ENCODE results near the gene PTPRU. TPM values are rescaled to one million over a fixed set of nuclear protein-coding genes. Genes with fewer than 3 reads are reported as not detected.

The PTPRU gene
- total and polyA plus RNA-seq, 4 donors: 1.6 to 15.1 (median 6.0) TPM

- Histone ChIP-seq H3K4me3 (ENCODE audit: low read depth in 1 of 3, low read length in 3 of 3) (no peak overlapping the region), H3K4me1 (ENCODE audit: control insufficient read depth in 4 of 4, insufficient read depth in 4 of 4, low read length in 3 of 4) (peaks cover 4 to 7% (median 6%) of the 10 kb centered on the region in 4 donors), H3K36me3 (ENCODE audit: control insufficient read depth in 4 of 4, insufficient read depth in 3 of 4, low read depth in 1 of 4, low read length in 3 of 4) (peaks cover 0 to 18% (median 3%) of the 10 kb centered on the region in 4 donors), H3K9me3 (ENCODE audit: control insufficient read depth in 4 of 4, low read length in 3 of 4) (no peaks in the 10 kb centered on the region), H3K27me3 (ENCODE audit: control insufficient read depth in 4 of 4, insufficient read depth in 4 of 4, low read length in 3 of 4) (no peaks in the 10 kb centered on the region), H3K27ac (ENCODE audit: low read depth in 1 of 2, low read length in 2 of 2) (no peak overlapping the region), H3K9ac (ENCODE audit: low read depth in 1 of 2, low read length in 2 of 2) (no peak overlapping the region)
- WGBS: 92% methylated on average over 6 of the region's 6 CpGs
- TF ChIP-seq NR2F2 (IDR thresholded peaks at IDR 0.05) (no peak), RAD21 (IDR thresholded peaks at IDR 0.05) (no peak), YY1 (IDR thresholded peaks at IDR 0.05) (no peak), FOXA1 (IDR thresholded peaks at IDR 0.05) (no peak), FOXA2 (IDR thresholded peaks at IDR 0.05) (no peak)
- TF ChIP-seq, protein P1, sequence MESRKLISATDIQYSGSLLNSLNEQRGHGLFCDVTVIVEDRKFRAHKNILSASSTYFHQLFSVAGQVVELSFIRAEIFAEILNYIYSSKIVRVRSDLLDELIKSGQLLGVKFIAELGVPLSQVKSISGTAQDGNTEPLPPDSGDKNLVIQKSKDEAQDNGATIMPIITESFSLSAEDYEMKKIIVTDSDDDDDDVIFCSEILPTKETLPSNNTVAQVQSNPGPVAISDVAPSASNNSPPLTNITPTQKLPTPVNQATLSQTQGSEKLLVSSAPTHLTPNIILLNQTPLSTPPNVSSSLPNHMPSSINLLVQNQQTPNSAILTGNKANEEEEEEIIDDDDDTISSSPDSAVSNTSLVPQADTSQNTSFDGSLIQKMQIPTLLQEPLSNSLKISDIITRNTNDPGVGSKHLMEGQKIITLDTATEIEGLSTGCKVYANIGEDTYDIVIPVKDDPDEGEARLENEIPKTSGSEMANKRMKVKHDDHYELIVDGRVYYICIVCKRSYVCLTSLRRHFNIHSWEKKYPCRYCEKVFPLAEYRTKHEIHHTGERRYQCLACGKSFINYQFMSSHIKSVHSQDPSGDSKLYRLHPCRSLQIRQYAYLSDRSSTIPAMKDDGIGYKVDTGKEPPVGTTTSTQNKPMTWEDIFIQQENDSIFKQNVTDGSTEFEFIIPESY (IDR thresholded peaks at IDR 0.05): no peak
- no peak for DNase-seq (ENCODE audit: low spot score)
These were observed 72.8 kb downstream of the PTPRU start for GRCh38 chr1:29309075-29309474.

GRCh38 chr1:29309621-29310020 lies 73.3 kb downstream of the PTPRU start:
- no peaks in the 10 kb centered on the region for H3K27me3 ChIP-seq (ENCODE audit: control insufficient read depth in 4 of 4, insufficient read depth in 4 of 4, low read length in 3 of 4)

GRCh38 chr1:29310616-29311180 lies 74.4 kb downstream of the PTPRU start:
- Histone ChIP-seq H3K36me3 (ENCODE audit: control insufficient read depth in 4 of 4, insufficient read depth in 3 of 4, low read depth in 1 of 4, low read length in 3 of 4) (peaks cover 0 to 30% (median 4%) of the 10 kb centered on the region in 4 donors), H3K9me3 (ENCODE audit: control insufficient read depth in 4 of 4, low read length in 3 of 4) (no peaks in the 10 kb centered on the region), H3K4me1 (ENCODE audit: control insufficient read depth in 4 of 4, insufficient read depth in 4 of 4, low read length in 3 of 4) (no peaks in the 10 kb centered on the region), H3K27ac (ENCODE audit: low read depth in 1 of 2, low read length in 2 of 2) (no peak overlapping the region), H3K27me3 (ENCODE audit: control insufficient read depth in 4 of 4, insufficient read depth in 4 of 4, low read length in 3 of 4) (no peaks in the 10 kb centered on the region), H3K4me3 (ENCODE audit: low read depth in 1 of 3, low read length in 3 of 3) (no peak overlapping the region), H3K9ac (ENCODE audit: low read depth in 1 of 2, low read length in 2 of 2) (no peak overlapping the region)
- 93% methylated on average over 9 of the region's 9 CpGs for WGBS
- no peak for DNase-seq (ENCODE audit: low spot score)
- TF ChIP-seq, protein P2, sequence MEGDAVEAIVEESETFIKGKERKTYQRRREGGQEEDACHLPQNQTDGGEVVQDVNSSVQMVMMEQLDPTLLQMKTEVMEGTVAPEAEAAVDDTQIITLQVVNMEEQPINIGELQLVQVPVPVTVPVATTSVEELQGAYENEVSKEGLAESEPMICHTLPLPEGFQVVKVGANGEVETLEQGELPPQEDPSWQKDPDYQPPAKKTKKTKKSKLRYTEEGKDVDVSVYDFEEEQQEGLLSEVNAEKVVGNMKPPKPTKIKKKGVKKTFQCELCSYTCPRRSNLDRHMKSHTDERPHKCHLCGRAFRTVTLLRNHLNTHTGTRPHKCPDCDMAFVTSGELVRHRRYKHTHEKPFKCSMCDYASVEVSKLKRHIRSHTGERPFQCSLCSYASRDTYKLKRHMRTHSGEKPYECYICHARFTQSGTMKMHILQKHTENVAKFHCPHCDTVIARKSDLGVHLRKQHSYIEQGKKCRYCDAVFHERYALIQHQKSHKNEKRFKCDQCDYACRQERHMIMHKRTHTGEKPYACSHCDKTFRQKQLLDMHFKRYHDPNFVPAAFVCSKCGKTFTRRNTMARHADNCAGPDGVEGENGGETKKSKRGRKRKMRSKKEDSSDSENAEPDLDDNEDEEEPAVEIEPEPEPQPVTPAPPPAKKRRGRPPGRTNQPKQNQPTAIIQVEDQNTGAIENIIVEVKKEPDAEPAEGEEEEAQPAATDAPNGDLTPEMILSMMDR (IDR thresholded peaks at IDR 0.05; ENCODE audit: low read depth, low read length, missing input control): no peak
- TF ChIP-seq, protein P3, sequence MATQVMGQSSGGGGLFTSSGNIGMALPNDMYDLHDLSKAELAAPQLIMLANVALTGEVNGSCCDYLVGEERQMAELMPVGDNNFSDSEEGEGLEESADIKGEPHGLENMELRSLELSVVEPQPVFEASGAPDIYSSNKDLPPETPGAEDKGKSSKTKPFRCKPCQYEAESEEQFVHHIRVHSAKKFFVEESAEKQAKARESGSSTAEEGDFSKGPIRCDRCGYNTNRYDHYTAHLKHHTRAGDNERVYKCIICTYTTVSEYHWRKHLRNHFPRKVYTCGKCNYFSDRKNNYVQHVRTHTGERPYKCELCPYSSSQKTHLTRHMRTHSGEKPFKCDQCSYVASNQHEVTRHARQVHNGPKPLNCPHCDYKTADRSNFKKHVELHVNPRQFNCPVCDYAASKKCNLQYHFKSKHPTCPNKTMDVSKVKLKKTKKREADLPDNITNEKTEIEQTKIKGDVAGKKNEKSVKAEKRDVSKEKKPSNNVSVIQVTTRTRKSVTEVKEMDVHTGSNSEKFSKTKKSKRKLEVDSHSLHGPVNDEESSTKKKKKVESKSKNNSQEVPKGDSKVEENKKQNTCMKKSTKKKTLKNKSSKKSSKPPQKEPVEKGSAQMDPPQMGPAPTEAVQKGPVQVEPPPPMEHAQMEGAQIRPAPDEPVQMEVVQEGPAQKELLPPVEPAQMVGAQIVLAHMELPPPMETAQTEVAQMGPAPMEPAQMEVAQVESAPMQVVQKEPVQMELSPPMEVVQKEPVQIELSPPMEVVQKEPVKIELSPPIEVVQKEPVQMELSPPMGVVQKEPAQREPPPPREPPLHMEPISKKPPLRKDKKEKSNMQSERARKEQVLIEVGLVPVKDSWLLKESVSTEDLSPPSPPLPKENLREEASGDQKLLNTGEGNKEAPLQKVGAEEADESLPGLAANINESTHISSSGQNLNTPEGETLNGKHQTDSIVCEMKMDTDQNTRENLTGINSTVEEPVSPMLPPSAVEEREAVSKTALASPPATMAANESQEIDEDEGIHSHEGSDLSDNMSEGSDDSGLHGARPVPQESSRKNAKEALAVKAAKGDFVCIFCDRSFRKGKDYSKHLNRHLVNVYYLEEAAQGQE (IDR thresholded peaks at IDR 0.05): no peak
- TF ChIP-seq, protein P4, sequence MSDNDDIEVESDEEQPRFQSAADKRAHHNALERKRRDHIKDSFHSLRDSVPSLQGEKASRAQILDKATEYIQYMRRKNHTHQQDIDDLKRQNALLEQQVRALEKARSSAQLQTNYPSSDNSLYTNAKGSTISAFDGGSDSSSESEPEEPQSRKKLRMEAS (IDR thresholded peaks at IDR 0.05): no peak
- no peak for TF ChIP-seq HNF4A (conservative IDR thresholded peaks at IDR 0.05)
- TF ChIP-seq HNF4G (IDR thresholded peaks at IDR 0.05): no peak
- TF ChIP-seq RXRA (IDR thresholded peaks at IDR 0.05): no peak

More at GRCh38 chr1:29309621-29310020, 73.3 kb downstream of the PTPRU start:
- Histone ChIP-seq H3K9ac (ENCODE audit: low read depth in 1 of 2, low read length in 2 of 2) (no peak overlapping the region), H3K27ac (ENCODE audit: low read depth in 1 of 2, low read length in 2 of 2) (no peak overlapping the region), H3K36me3 (ENCODE audit: control insufficient read depth in 4 of 4, insufficient read depth in 3 of 4, low read depth in 1 of 4, low read length in 3 of 4) (peaks cover 0 to 21% (median 4%) of the 10 kb centered on the region in 4 donors), H3K4me1 (ENCODE audit: control insufficient read depth in 4 of 4, insufficient read depth in 4 of 4, low read length in 3 of 4) (peaks cover 0 to 3% (median under 1%) of the 10 kb centered on the region in 4 donors), H3K9me3 (ENCODE audit: control insufficient read depth in 4 of 4, low read length in 3 of 4) (no peaks in the 10 kb centered on the region), H3K4me3 (ENCODE audit: low read depth in 1 of 3, low read length in 3 of 3) (no peak overlapping the region)
- TF ChIP-seq EGR1 (IDR thresholded peaks at IDR 0.05; ENCODE audit: low read depth in 2 of 2): no peak
- TF ChIP-seq FOXA2 (IDR thresholded peaks at IDR 0.05): no peak
- TF ChIP-seq, protein P4 (IDR thresholded peaks at IDR 0.05): no peak
- no peak for TF ChIP-seq GABPA (IDR thresholded peaks at IDR 0.05 in 1 of 2, conservative IDR thresholded peaks at IDR 0.05 in 1 of 2)
- TF ChIP-seq, protein P5, sequence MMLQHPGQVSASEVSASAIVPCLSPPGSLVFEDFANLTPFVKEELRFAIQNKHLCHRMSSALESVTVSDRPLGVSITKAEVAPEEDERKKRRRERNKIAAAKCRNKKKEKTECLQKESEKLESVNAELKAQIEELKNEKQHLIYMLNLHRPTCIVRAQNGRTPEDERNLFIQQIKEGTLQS (IDR thresholded peaks at IDR 0.05): no peak
- TF ChIP-seq, protein P2 (IDR thresholded peaks at IDR 0.05; ENCODE audit: low read depth, low read length, missing input control): no peak
- no peak for TF ChIP-seq YY1 (IDR thresholded peaks at IDR 0.05)
- TF ChIP-seq RAD21 (IDR thresholded peaks at IDR 0.05): no peak
- TF ChIP-seq FOXA1 (IDR thresholded peaks at IDR 0.05): no peak
- TF ChIP-seq HNF4A (conservative IDR thresholded peaks at IDR 0.05): no peak
- no peak for TF ChIP-seq JUND (IDR thresholded peaks at IDR 0.05)
- 96% methylated on average over 5 of the region's 5 CpGs for WGBS
- no peak for DNase-seq (ENCODE audit: low spot score)
